ENCODE data around the gene AFF3. TPM values are rescaled to one million over a fixed set of nuclear protein-coding genes. Genes with fewer than 3 reads are reported as not detected.
"Not testable (repeated sequence)": the region's sequence is repeated elsewhere in the genome, so short reads cannot be mapped to it uniquely, and the experiment has no call there.

The AFF3 gene
- total RNA-seq, 2 donors from 2014 or later, result 20.8 to 22.8 TPM

- ATAC-seq, result peak in 1 of 2 donors; percentile 16
- DNase-seq; intact Hi-C loops (cut with DNase I): not testable (repeated sequence)
Observed at GRCh38 chr2:100083421-100084216, 58.8 kb downstream of the AFF3 start.

DNA sequence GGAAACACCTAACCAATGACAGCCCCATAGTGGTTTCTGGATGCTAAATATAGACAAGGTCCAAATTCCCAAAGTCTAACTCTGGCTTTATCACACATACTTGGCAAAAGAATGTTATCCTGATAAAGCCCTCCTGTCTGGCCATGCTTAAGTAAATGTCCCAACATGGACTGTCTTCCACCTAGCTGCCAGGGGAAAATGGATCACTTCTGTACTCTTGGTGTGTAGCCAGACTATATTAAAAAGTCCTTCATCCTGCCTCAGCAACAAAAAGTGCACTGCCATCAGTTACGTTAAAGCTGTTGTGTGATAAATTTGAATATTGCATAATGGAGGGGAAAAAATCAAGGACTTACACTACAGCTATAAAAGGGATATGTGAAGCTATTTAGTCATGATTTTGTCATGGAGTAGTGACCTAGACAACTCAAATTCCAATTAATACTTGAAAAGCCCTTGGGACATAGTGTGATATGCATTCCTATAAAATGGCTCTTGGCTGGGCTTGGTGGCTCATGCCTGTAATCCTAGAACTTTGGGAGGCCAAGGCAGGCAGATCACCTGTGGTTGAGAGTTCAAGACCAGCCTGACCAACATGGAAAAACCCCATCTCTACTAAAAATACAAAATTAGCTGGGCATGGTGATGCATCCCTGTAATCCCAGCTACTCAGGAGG lies 60.0 kb downstream of the AFF3 start:
- ATAC-seq, result peak; percentile 82 to 83
- intact Hi-C loops (cut with DNase I); DNase-seq: not testable (repeated sequence)

GRCh38 chr2:100077935-100078334 lies 64.5 kb downstream of the AFF3 start:
- ATAC-seq, result no peak
- DNase-seq, result no peak
- intact Hi-C loops (cut with DNase I), result no loop called here

- DNase-seq (no peak), ATAC-seq (no peak)
- intact Hi-C loops (cut with DNase I), result no loop called here
Observed at GRCh38 chr2:100077456-100077855, 64.9 kb downstream of the AFF3 start.

DNA sequence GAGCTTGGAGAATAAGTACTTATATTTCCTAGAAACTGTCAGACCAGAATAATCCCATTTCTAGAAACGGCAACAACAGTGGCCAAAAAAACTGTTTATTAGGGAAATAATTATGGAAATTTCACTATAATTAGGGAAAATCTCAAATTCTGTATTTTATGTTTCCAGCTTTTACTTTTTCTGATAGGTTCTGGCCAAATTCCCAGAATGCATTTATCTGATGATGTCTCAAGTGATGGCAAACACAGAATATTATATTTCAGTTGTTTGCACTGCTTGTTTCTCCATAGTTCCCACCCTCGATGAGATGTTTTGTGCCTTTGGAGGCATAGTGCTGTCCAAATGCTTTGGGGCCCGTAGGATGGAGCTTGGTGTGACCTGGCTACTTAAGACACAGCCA lies 66.9 kb downstream of the AFF3 start:
- ATAC-seq (no peak), DNase-seq (no peak)
- intact Hi-C loops (cut with DNase I), result no loop called here

GRCh38 chr2:100073110-100073509 lies 69.3 kb downstream of the AFF3 start:
- ATAC-seq, result peak; percentile 81 to 86
- intact Hi-C loops (cut with DNase I), result no loop called here
- peak; percentile 39 for DNase-seq

DNA sequence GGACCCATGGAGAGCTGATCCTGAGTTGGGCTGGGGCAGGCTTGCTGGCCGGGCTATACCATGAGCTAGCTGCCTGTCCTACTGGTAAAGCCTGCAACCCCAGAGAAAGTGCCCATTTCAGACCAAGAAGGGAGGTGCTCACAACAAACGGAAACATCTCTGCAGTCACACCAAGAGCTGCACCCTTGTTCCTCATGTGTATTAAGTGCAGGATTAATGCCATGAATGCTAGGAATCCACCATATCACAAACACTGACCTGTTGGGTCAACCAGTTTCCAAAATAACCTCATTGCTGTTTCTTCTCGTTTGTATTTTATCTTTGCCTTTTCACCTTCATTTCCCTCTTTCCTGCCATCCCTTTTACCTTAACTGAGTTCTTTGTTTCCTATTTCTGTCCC lies 69.9 kb downstream of the AFF3 start:
- peak; percentile 25 to 58 for ATAC-seq
- intact Hi-C loops (cut with DNase I), result no loop called here
- DNase-seq, result no peak

- intact Hi-C loops (cut with DNase I), result no loop called here
- DNase-seq (no peak), ATAC-seq (no peak)
Observed at GRCh38 chr2:100071335-100072043, 70.9 kb downstream of the AFF3 start.

GRCh38 chr2:100070078-100070477 lies 72.3 kb downstream of the AFF3 start:
- DNase-seq, result no peak
- intact Hi-C loops (cut with DNase I), result no loop called here
- peak in 1 of 2 donors; percentile 15 for ATAC-seq

DNA sequence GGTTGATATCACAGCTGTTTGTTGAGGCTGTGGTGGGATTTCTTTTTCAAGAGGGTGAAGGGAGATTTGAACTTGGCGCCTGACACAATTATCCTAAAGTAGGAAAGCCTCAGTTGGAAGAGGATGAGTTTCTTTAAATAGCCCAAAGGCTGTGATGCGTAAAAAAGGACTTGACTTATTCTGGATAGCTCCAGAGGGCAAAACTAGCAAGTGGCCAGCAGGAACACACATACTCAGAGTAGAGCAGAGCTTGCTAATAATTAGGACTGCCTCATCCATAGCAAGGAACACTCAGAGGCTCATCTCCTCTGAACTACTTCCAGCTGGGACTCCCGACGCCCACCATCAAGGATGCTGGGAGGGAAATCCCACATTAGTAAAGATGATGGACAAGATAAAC lies 74.0 kb downstream of the AFF3 start:
- no peak for DNase-seq
- intact Hi-C loops (cut with DNase I), result no loop called here
- peak in 1 of 2 donors; percentile 44 for ATAC-seq

GRCh38 chr2:100067784-100068183 lies 74.6 kb downstream of the AFF3 start:
- no peak for ATAC-seq
- intact Hi-C loops (cut with DNase I), result no loop called here
- no peak for DNase-seq

GRCh38 chr2:100066856-100067255 lies 75.5 kb downstream of the AFF3 start:
- intact Hi-C loops (cut with DNase I), result no loop called here
- ATAC-seq, result no peak

GRCh38 chr2:100066246-100066645 lies 76.1 kb downstream of the AFF3 start:
- intact Hi-C loops (cut with DNase I), result no loop called here
- peak in 1 of 2 donors; percentile 27 for ATAC-seq
- no peak for DNase-seq

More at GRCh38 chr2:100066856-100067255, 75.5 kb downstream of the AFF3 start:
- no peak for DNase-seq

DNA sequence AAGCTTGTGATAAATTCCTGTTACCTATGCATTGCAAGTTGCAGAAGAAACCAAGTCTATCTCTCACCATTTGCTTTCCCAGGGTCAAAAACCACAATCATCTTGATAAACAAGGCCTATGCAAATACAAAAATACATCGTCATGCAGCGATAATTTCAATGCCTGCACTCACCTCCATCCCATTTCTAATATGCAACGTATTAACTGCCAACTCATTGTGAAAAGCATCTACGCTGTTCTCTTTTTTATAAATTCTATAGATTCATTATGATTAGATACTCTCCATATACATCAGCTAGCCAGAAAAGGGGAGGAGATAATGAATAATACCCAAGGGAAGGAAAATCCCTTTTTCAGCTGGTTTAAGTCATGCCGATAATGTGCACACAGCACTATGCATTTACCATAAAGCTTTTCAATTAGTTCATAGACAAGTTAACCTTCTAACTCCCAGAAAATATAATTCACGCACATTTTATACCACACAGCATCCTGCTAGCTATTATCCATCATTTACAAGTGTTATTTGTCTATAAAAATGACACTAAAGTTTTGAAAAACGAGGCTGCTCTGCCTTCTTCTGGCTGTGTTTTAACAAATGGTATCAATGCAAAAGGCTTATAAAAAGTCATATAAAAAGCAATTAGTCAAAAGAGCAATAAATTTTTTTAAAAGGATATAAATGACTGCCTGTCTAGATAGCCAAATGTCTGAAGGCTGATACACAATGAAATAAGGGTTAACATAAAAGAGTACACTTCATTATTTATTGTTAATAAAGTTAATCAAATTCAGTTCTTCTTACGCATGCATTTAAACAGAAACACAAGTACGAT lies 77.6 kb downstream of the AFF3 start:
- intact Hi-C loops (cut with DNase I), result no loop called here
- ATAC-seq, result no peak
- no peak for DNase-seq

DNA sequence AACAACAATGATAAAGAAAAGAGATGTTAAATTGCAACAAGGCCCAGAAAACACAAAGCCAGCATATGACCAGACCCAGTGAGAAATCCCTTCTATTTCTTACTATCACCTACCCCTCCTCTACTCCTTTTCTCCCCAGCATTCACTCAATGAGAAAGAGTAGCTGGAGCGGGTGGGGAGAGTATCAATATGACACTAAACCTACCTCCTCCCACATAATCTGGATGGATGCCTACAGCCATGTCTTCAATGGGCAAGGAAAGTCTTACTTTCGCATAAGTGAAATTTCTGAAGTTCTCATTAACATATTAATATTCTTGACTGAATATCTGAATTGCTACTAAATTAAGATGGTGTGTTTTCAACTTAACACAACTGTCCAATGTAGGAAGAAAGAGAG lies 78.2 kb downstream of the AFF3 start:
- DNase-seq (no peak), ATAC-seq (no peak)
- intact Hi-C loops (cut with DNase I), result no loop called here

- ATAC-seq (no peak), DNase-seq (no peak)
- intact Hi-C loops (cut with DNase I), result no loop called here
Observed at GRCh38 chr2:100063459-100063953, 78.9 kb downstream of the AFF3 start.

DNA sequence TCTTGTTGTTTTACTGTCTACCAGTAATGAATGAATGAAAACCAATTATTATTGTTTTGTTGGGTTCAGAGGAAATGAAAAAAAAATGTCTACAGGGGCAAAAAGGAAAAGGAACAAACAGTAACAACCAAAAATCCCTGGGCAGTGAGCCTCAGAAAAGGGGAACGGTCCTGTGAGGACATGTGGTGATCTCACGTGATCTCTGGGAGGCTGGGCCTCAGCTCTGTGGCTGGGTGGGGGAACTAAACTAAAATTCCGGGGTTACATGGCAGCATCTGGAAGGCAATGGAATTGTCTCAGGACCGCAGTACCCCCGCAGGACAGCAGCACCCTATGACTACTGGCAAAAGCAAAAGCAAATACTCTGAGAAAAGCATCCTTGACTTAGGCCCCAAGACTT lies 80.1 kb downstream of the AFF3 start:
- no peak for ATAC-seq

GRCh38 chr2:100060875-100061274 lies 81.5 kb downstream of the AFF3 start:
- ATAC-seq, result no peak
- intact Hi-C loops (cut with DNase I), result no loop called here
- no peak for DNase-seq

More for the DNA sequence above, 80.1 kb downstream of the AFF3 start:
- intact Hi-C loops (cut with DNase I), result no loop called here
- DNase-seq, result no peak

DNA sequence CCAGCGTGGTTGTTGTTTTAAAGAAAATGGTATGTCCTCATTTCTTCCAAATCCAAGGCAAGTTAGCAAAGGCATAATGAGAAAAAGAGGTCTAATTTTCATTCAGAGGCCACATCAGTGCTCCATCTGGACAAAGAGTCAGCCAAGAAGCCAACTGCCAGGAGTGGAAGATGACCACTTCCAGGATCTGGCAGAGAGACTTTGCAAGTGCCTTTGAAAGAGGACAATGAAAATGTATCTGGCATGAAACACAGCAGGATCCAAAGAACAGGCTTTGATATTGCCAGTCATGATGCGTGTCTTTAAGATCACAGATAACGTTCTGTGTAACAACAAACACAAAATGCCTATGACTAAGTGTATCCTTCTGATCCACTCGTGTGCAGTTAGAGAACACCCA lies 82.8 kb downstream of the AFF3 start:
- DNase-seq (no peak), ATAC-seq (no peak)

More for the DNA sequence above, 82.8 kb downstream of the AFF3 start:
- intact Hi-C loops (cut with DNase I), result no loop called here
